K562 (cell line): Measurements from ENCODE around the gene VSTM5. TPM values are rescaled to one million over a fixed set of nuclear protein-coding genes. Genes with fewer than 3 reads are reported as not detected.

Experiments used
- ATAC-seq: fragments of 200-7000 bp; cut with Tn5 transposase; 3 replicates; pipeline ENCODE4 v1.9.1; 2020; ENCODE audit warnings: moderate library complexity
- BruUV-seq: library from RNA; stranded (reverse); fragments of 400-500 nt; replicated peaks from 2 replicates; lab custom pipeline; 2021; lab: Mats Ljungman, UMichigan
- CTCF ChIA-PET: fragments of 300-600 bp; formaldehyde crosslinking; extraction: SDS; loops from one replicate; lab custom pipeline; 2021; ENCODE audit warnings: low intra/inter-chr PET ratio; lab: Yijun Ruan, JAX
- POLR2A ChIA-PET: fragments of 300-600, 350-650 bp; sonication (Branson Sonifier 250); formaldehyde crosslinking; extraction: SDS; loops from one replicate; lab custom pipeline; 2021; ENCODE audit warnings: antibody characterized with exemption, inconsistent platforms; lab: Yijun Ruan, JAX
- DNase-seq, 4 experiments: peaks; one replicate each; pipeline versions ENCODE4 v3.0.0 to v3.0.0-alpha.2; 2011 to 2018; ENCODE audit warnings: low spot score in 3 of 4, mixed read lengths in 3 of 4; ENCODE audit errors: extremely low read depth in 1 of 4
- FAIRE-seq: peaks from 2 replicates; lab custom pipeline; 2011; peaks lifted over from hg19 to GRCh38; lab: Jason Lieb, UNC
- H2AFZ ChIP-seq: 2 replicates; pipeline ENCODE4 v1.6.0; 2011; ENCODE audit warnings: low read depth, low read length, control low read depth, inconsistent platforms
- H3K27ac ChIP-seq: fragments of 200-600 bp; 3 replicates; pipeline ENCODE4 v1.8.0; 2011; ENCODE audit warnings: low read depth, mild to moderate bottlenecking, control low read depth, inconsistent platforms, low read length, moderate library complexity, mixed read lengths; ENCODE audit errors: extremely low read depth
- H3K27me3 ChIP-seq, 2 experiments: fragments of 300-600 bp in 1 of 2; 2 replicates in 1 of 2; 3 replicates in 1 of 2; pipeline versions ENCODE4 v1.6.0 to v1.8.0; 2011; ENCODE audit warnings: inconsistent platforms in 2 of 2, low read length in 2 of 2, mild to moderate bottlenecking in 1 of 2, mixed read lengths in 1 of 2, moderate library complexity in 1 of 2; ENCODE audit not compliant: control insufficient read depth in 2 of 2, insufficient read depth in 2 of 2
- H3K36me3 ChIP-seq: fragments of 300-600 bp; 3 replicates; pipeline ENCODE4 v1.8.0; 2011; ENCODE audit warnings: mild to moderate bottlenecking, low read length, inconsistent platforms; ENCODE audit not compliant: control insufficient read depth, insufficient read depth
- H3K4me1 ChIP-seq, 2 experiments: fragments of 200-600 bp in 1 of 2; replicated peaks in 1 of 2; 2 replicates in 1 of 2; 3 replicates in 1 of 2; pipeline versions ENCODE4 v1.5.1 to v1.8.0; 2011; ENCODE audit warnings: inconsistent platforms in 2 of 2, low read length in 2 of 2, mild to moderate bottlenecking in 1 of 2, mixed read lengths in 1 of 2, moderate library complexity in 1 of 2; ENCODE audit not compliant: control insufficient read depth in 2 of 2, insufficient read depth in 2 of 2
- H3K4me2 ChIP-seq: 2 replicates; pipeline ENCODE4 v1.6.1; 2011; ENCODE audit warnings: low read length, control low read depth, inconsistent platforms, mixed read lengths; ENCODE audit not compliant: insufficient read depth
- H3K4me3 ChIP-seq: fragments of 200-600 bp; sonication (generic), shearing (Covaris generic); 2 replicates; pipeline ENCODE4 v1.5.1; 2016; ENCODE audit warnings: control low read depth, inconsistent platforms
- H3K79me2 ChIP-seq: fragments of 200-600 bp; 3 replicates; pipeline ENCODE4 v1.8.0; 2011; ENCODE audit warnings: low read length, inconsistent platforms; ENCODE audit not compliant: control insufficient read depth, insufficient read depth
- H3K9ac ChIP-seq, 2 experiments: 2 replicates each; pipeline versions ENCODE4 v1.6.0 to v1.6.1; 2011; ENCODE audit warnings: low read depth in 2 of 2, low read length in 2 of 2, control low read depth in 1 of 2, inconsistent platforms in 1 of 2, mild to moderate bottlenecking in 1 of 2, mixed read lengths in 1 of 2; ENCODE audit not compliant: insufficient read depth in 1 of 2
- H3K9me1 ChIP-seq: one replicate; pipeline ENCODE4 v1.6.0; 2011; ENCODE audit warnings: inconsistent platforms, mild to moderate bottlenecking, low read length, moderate library complexity; ENCODE audit not compliant: control insufficient read depth, insufficient read depth
- H3K9me3 ChIP-seq: replicated peaks from 2 replicates; pipeline ENCODE4 v1.5.1; 2011; ENCODE audit warnings: low read depth, low read length, inconsistent platforms; ENCODE audit not compliant: control insufficient read depth, insufficient read depth
- H4K20me1 ChIP-seq: replicated peaks from 2 replicates; pipeline ENCODE4 v1.6.1; 2011; ENCODE audit warnings: low read length, inconsistent platforms, mixed read lengths; ENCODE audit not compliant: control insufficient read depth, insufficient read depth
- ARID3B ChIP-seq: fragments of 250-450 bp; sonication (Bioruptor Pico); IDR thresholded peaks from 2 replicates; pipeline ENCODE4 v1.4.0; 2020; ENCODE audit warnings: borderline replicate concordance
- ATF7 ChIP-seq: fragments of 450-650 bp; IDR thresholded peaks from 2 replicates; pipeline ENCODE4 v1.7.1; 2014; ENCODE audit warnings: mild to moderate bottlenecking, moderate library complexity
- CBFA2T2 ChIP-seq: fragments of 450-650 bp; conservative IDR thresholded peaks from 2 replicates; pipeline ENCODE4 v1.6.1; 2017; ENCODE audit warnings: mild to moderate bottlenecking
- CBFA2T3 ChIP-seq: fragments of 450-650 bp; IDR thresholded peaks from 2 replicates; pipeline ENCODE4 v1.6.1; 2017
- HLTF ChIP-seq: fragments of 450-650 bp; IDR thresholded peaks from 2 replicates; pipeline ENCODE4 v1.6.1; 2016
- MBD2 ChIP-seq: sonication (generic); IDR thresholded peaks from 2 replicates; pipeline ENCODE4 v1.6.1; 2016; ENCODE audit warnings: low read depth, borderline replicate concordance
- PRDM10 ChIP-seq: fragments of 450-650 bp; IDR thresholded peaks from 2 replicates; pipeline ENCODE4 v1.6.1; 2018; ENCODE audit not compliant: partially characterized antibody
- PYGO2 ChIP-seq: fragments of 450-650 bp; IDR thresholded peaks from 2 replicates; pipeline ENCODE4 v1.6.1; 2016; ENCODE audit warnings: mild to moderate bottlenecking, missing genetic modification characterization, moderate library complexity, missing compliant biosample characterization
- RFX7 ChIP-seq: fragments of 250-450 bp; sonication (Bioruptor Pico); IDR thresholded peaks from 2 replicates; pipeline ENCODE4 v1.5.1; 2021; ENCODE audit warnings: mild to moderate bottlenecking
- RNF2 ChIP-seq: sonication (generic); IDR thresholded peaks from 2 replicates; pipeline ENCODE4 v1.6.1; 2016
- RNF219 ChIP-seq: fragments of 250-450 bp; sonication (Bioruptor Pico); IDR thresholded peaks from 2 replicates; pipeline ENCODE4 v1.5.0; 2022; ENCODE audit warnings: mild to moderate bottlenecking
- SIX5 ChIP-seq, 2 experiments: IDR thresholded peaks; 2 replicates each; pipeline ENCODE4 v1.6.1; 2011; ENCODE audit warnings: low read length in 2 of 2, borderline replicate concordance in 1 of 2, low read depth in 1 of 2, mild to moderate bottlenecking in 1 of 2, moderate library complexity in 1 of 2; ENCODE audit not compliant: insufficient read depth in 1 of 2
- SMC3 ChIP-seq: conservative IDR thresholded peaks from 2 replicates; pipeline ENCODE4 v1.6.1; 2011; ENCODE audit warnings: low read depth, low read length, improper control_type of control experiment; ENCODE audit not compliant: insufficient read depth
- TRIM25 ChIP-seq: fragments of 450-650 bp; IDR thresholded peaks from 2 replicates; pipeline ENCODE4 v1.7.0; 2016; ENCODE audit warnings: borderline replicate concordance
- ZNF778 ChIP-seq: fragments of 450-650 bp; formaldehyde crosslinking; IDR thresholded peaks from 2 replicates; pipeline ENCODE4 v1.4.0; 2020; ENCODE audit warnings: mild to moderate bottlenecking, moderate library complexity
- WGBS: fragments of 100-300 bp; shearing (Covaris generic); methylation state at CpG from one replicate; pipeline ENCODE4 v1.1.6; 2016; ENCODE audit warnings: low coverage, mixed read lengths; ENCODE audit not compliant: insufficient coverage; ENCODE audit errors: missing lambda C conversion rate; 5-methylcytosine and 5-hydroxymethylcytosine counted together
- in situ Hi-C: fragments of 300-500 bp; cut with MboI; formaldehyde crosslinking; loops from 4 replicates; pipeline ENCODE4 v1.15.0; 2018; ENCODE audit warnings: inconsistent platforms, mixed read lengths
- intact Hi-C: fragments of 100-400 bp; cut with micrococcal nuclease; formaldehyde crosslinking; loops from 2 replicates; pipeline ENCODE4 v1.14.2; 2022
- polyA plus RNA-seq, 8 experiments: library from polyadenylated mRNA; depleted of rRNA in 4 of 8; stranded (reverse) in 5 of 8; unstranded in 3 of 8; fragments of >200 nt; fragmentation: Nextera tagmentation in 2 of 8; fragmentation: Illumina TruSeq in 1 of 8; extraction: Ambion mirVana in 2 of 8; extraction: Trizol in 1 of 8; gene quantifications; 2 replicates each; pipeline versions ENCODE4 v1.2.1 to v1.2.3, GENCODE V29; 2011 to 2014; ENCODE audit warnings: inconsistent platforms in 1 of 8, missing spikeins in 1 of 8
- total RNA-seq, 7 experiments: library from RNA; depleted of rRNA in 6 of 7; stranded (reverse); fragments of >200 nt in 6 of 7; fragmentation: Illumina TruSeq in 2 of 7; extraction: Trizol in 2 of 7; gene quantifications; 2 replicates each; pipeline versions ENCODE4 v1.2.1 to v1.2.3, GENCODE V29; 2011 to 2021; ENCODE audit warnings: low replicate concordance in 1 of 7

VSTM5 gene
- total and polyA plus RNA-seq, 9 of the 15 experiments (the other 6 are each of a cell fraction or from before 2014, with no cell fraction given), result 0.01 TPM; not detected in 8

GRCh38 chr11:93770160-93770559 lies 80.3 kb downstream of the VSTM5 start:
- Histone ChIP-seq H3K9ac (no peak overlapping the region), H4K20me1 (no peaks in the 10 kb centered on the region), H3K9me3 (no peaks in the 10 kb centered on the region; the same call in 1 of the 2 replicates), H3K27me3 (no peaks in the 10 kb centered on the region), H3K4me1 (peaks cover 0 to 5% of the 10 kb centered on the region in 2 experiments; a peak in 1 of 5 replicates), H3K4me3 (no peak overlapping the region), H3K9me1 (no peaks in the 10 kb centered on the region), H3K36me3 (no peaks in the 10 kb centered on the region), H3K79me2 (no peaks in the 10 kb centered on the region), H2AFZ (no peak overlapping the region), H3K27ac (no peak overlapping the region), H3K4me2 (no peak overlapping the region)
- CTCF ChIA-PET, result no interaction called here
- no TSS peak for BruUV-seq
- intact Hi-C loops, result no loop called here
- no peak for FAIRE-seq
- no peak for DNase-seq
- POLR2A ChIA-PET, result interaction anchor here (1.2 to 2.5 kb wide), 2 partner anchors 14 to 29 kb away, joined by 4 to 13 read pairs; partner anchors contain the start of genes C11orf54, MED17 and TAF1D
- 0% methylated on average over 1 of the region's 1 CpG for WGBS
- in situ Hi-C loops, result no loop called here
- no peak for ATAC-seq
- TF ChIP-seq MBD2 (no peak), RFX7 (CRISPR knock-in tag) (no peak), PYGO2 (tag) (no peak), RNF2 (no peak), CBFA2T2 (peak; percentile 32; the same call in 1 of the 2 replicates), TRIM25 (no peak), PRDM10 (no peak), RNF219 (CRISPR knock-in tag) (no peak), HLTF (no peak), SIX5 (IDR thresholded peaks at IDR 0.05; ENCODE audit: borderline replicate concordance in 1 of 2, insufficient read depth in 1 of 2, low read depth in 1 of 2, low read length in 2 of 2) (no peak), SMC3 (no peak), ATF7 (no peak), ARID3B (CRISPR knock-in tag) (no peak), ZNF778 (no peak), CBFA2T3 (peak; percentile 56)
